HepG2 (cell line): Measurements from ENCODE around the gene ALG9. TPM values are rescaled to one million over a fixed set of nuclear protein-coding genes. Genes with fewer than 3 reads are reported as not detected.
A peak's percentile ranks its signal among the peaks of the same experiment; 100 is the strongest.

Experiments used
- BCL6 ChIP-seq: IDR thresholded peaks from 2 replicates; pipeline ENCODE4 v1.6.1; 2016; ENCODE audit warnings: missing genetic modification reagents, missing compliant biosample characterization
- JUN ChIP-seq: sonication (generic); formaldehyde crosslinking; IDR thresholded peaks from 2 replicates; pipeline ENCODE4 v1.4.0; 2020; ENCODE audit warnings: mild to moderate bottlenecking, missing genetic modification reagents
- JUND ChIP-seq: sonication (generic); formaldehyde crosslinking; IDR thresholded peaks from 2 replicates; pipeline ENCODE4 v1.8.0; 2022; ENCODE audit warnings: mild to moderate bottlenecking, missing genetic modification reagents
- PHF20 ChIP-seq: sonication (generic); formaldehyde crosslinking; IDR thresholded peaks from 2 replicates; pipeline ENCODE4 v1.5.0; 2020; ENCODE audit warnings: mild to moderate bottlenecking, missing genetic modification reagents
- PHF21A ChIP-seq: sonication (generic); formaldehyde crosslinking; IDR thresholded peaks from 2 replicates; pipeline ENCODE4 v1.5.0; 2020; ENCODE audit warnings: mild to moderate bottlenecking, missing genetic modification reagents
- RAD51 ChIP-seq: fragments of 450-650 bp; IDR thresholded peaks from 2 replicates; pipeline ENCODE4 v1.6.1; 2016; ENCODE audit warnings: borderline replicate concordance
- SNAI1 ChIP-seq: sonication (generic); formaldehyde crosslinking; IDR thresholded peaks from 2 replicates; pipeline ENCODE4 v1.5.0; 2020; ENCODE audit warnings: mild to moderate bottlenecking, missing genetic modification reagents, borderline replicate concordance
- XBP1 ChIP-seq: sonication (generic); formaldehyde crosslinking; IDR thresholded peaks from 2 replicates; pipeline ENCODE4 v1.5.0; 2020; ENCODE audit warnings: missing genetic modification reagents
- ZNF224 ChIP-seq: sonication (generic); formaldehyde crosslinking; IDR thresholded peaks from 2 replicates; pipeline ENCODE4 v1.5.0; 2020; ENCODE audit warnings: mild to moderate bottlenecking, missing genetic modification reagents
- ZNF230 ChIP-seq: sonication (generic); formaldehyde crosslinking; IDR thresholded peaks from 2 replicates; pipeline ENCODE4 v1.4.0; 2020; ENCODE audit warnings: mild to moderate bottlenecking, missing genetic modification reagents
- ZNF572 ChIP-seq: sonication (generic); formaldehyde crosslinking; IDR thresholded peaks from 2 replicates; pipeline ENCODE4 v1.5.1; 2020; ENCODE audit warnings: mild to moderate bottlenecking, missing genetic modification reagents
- ZNF766 ChIP-seq: sonication (generic); formaldehyde crosslinking; IDR thresholded peaks from 2 replicates; pipeline ENCODE4 v1.5.0; 2020; ENCODE audit warnings: missing genetic modification reagents, borderline replicate concordance
- polyA plus RNA-seq, 8 experiments: library from polyadenylated mRNA; depleted of rRNA in 3 of 8; stranded (reverse) in 7 of 8; unstranded in 1 of 8; fragments of >200 nt; fragmentation: Illumina TruSeq in 4 of 8; extraction: Trizol in 4 of 8; gene quantifications; 2 replicates each; pipeline versions ENCODE4 v1.2.1 to v1.2.3, GENCODE V29; 2011 to 2016; ENCODE audit warnings: low read depth in 4 of 8, missing spikeins in 1 of 8, mixed read lengths in 1 of 8; ENCODE audit not compliant: insufficient read depth in 1 of 8
- total RNA-seq, 5 experiments: library from RNA; depleted of rRNA; stranded (reverse); fragments of >200 nt; fragmentation: Illumina TruSeq; extraction: Trizol; gene quantifications; 2 replicates each; pipeline ENCODE4 v1.2.3, GENCODE V29; 2016; ENCODE audit warnings: low read depth in 1 of 5
- TF ChIP-seq, protein P1 (sequence below): sonication (generic); formaldehyde crosslinking; IDR thresholded peaks from 2 replicates; pipeline ENCODE4 v1.8.0; 2022; ENCODE audit warnings: low read depth, missing genetic modification reagents
- TF ChIP-seq, protein P2 (sequence below): sonication (generic); formaldehyde crosslinking; conservative IDR thresholded peaks from 2 replicates; pipeline ENCODE4 v1.8.0; 2022; ENCODE audit warnings: missing genetic modification reagents
- TF ChIP-seq, protein P3 (sequence below): sonication (generic); formaldehyde crosslinking; IDR thresholded peaks from 2 replicates; pipeline ENCODE4 v1.5.1; 2020; ENCODE audit warnings: mild to moderate bottlenecking, missing genetic modification reagents, moderate library complexity
- TF ChIP-seq, protein P4 (sequence below): sonication (generic); formaldehyde crosslinking; conservative IDR thresholded peaks from 2 replicates; pipeline ENCODE4 v1.4.0; 2020; ENCODE audit warnings: missing genetic modification reagents
- TF ChIP-seq, protein P5 (sequence below): sonication (generic); formaldehyde crosslinking; IDR thresholded peaks from 2 replicates; pipeline ENCODE4 v1.5.0; 2020; ENCODE audit warnings: missing genetic modification reagents, mild to moderate bottlenecking, borderline replicate concordance
- TF ChIP-seq, protein P6 (sequence below): sonication (generic); formaldehyde crosslinking; IDR thresholded peaks from 2 replicates; pipeline ENCODE4 v1.5.0; 2020; ENCODE audit warnings: missing genetic modification reagents, mild to moderate bottlenecking, borderline replicate concordance

Gene ALG9
- total and polyA plus RNA-seq, 2 of the 13 experiments (the other 11 are each of a cell fraction or from before 2014, with no cell fraction given): 39.4 to 40.6 TPM

DNA sequence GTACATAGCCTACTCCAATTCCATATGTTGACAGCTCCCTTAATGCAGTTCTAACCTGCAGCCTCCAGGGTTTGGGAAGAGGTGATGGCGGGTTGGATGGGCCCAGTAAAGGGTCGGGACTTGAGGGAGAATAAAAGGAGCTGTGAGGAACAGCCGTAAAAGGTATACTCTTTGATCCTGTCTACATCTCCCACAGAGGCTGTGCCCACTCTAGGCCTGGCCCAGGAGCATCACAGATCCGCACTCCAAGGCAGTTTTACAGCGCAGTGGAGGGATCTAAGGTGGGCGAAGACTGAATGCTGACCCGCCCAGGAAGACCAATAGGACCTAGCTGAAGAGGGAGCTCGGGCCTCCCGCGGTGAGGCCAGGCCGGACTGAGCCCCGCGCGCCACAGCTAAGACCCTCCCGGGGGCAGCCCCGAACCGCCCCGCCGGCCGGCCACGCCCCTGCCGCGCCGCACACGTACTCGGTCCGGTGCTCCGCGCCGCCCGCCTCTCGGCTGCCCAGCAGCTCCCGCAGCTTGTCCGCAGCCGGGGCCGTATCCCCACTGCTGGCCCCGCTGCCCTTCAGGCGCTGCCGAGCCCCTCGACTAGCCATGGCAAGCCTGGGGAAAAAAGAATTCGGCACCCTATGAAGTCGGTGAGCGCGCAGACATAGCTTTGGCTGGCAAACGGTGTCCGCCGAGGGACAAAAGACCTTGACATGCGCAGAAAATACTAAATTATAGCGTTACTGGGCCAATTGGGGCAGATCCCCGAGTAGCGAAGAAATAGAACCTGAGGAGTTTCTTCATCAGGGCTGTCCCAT, at the start of gene ALG9 (continued):
- TF ChIP-seq, protein P1, sequence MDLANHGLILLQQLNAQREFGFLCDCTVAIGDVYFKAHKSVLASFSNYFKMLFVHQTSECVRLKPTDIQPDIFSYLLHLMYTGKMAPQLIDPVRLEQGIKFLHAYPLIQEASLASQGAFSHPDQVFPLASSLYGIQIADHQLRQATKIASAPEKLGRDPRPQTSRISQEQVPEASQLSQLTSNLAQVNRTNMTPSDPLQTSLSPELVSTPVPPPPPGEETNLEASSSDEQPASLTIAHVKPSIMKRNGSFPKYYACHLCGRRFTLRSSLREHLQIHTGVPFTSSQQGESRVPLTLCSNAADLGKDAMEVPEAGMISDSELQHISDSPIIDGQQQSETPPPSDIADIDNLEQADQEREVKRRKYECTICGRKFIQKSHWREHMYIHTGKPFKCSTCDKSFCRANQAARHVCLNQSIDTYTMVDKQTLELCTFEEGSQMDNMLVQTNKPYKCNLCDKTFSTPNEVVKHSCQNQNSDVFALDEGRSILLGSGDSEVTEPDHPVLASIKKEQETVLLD (CRISPR knock-in tag): 0 out of 2 replicates have a peak, but pooled peaks have one; percentile 48
- TF ChIP-seq ZNF766 (CRISPR knock-in tag): peak; percentile 46; the same call in 1 of the 2 replicates
- TF ChIP-seq, protein P2, sequence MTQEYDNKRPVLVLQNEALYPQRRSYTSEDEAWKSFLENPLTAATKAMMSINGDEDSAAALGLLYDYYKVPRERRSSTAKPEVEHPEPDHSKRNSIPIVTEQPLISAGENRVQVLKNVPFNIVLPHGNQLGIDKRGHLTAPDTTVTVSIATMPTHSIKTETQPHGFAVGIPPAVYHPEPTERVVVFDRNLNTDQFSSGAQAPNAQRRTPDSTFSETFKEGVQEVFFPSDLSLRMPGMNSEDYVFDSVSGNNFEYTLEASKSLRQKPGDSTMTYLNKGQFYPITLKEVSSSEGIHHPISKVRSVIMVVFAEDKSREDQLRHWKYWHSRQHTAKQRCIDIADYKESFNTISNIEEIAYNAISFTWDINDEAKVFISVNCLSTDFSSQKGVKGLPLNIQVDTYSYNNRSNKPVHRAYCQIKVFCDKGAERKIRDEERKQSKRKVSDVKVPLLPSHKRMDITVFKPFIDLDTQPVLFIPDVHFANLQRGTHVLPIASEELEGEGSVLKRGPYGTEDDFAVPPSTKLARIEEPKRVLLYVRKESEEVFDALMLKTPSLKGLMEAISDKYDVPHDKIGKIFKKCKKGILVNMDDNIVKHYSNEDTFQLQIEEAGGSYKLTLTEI (CRISPR knock-in tag): no peak
- no peak for TF ChIP-seq ZNF230
- peak; percentile 82 for TF ChIP-seq PHF20 (CRISPR knock-in tag)
- TF ChIP-seq, protein P3, sequence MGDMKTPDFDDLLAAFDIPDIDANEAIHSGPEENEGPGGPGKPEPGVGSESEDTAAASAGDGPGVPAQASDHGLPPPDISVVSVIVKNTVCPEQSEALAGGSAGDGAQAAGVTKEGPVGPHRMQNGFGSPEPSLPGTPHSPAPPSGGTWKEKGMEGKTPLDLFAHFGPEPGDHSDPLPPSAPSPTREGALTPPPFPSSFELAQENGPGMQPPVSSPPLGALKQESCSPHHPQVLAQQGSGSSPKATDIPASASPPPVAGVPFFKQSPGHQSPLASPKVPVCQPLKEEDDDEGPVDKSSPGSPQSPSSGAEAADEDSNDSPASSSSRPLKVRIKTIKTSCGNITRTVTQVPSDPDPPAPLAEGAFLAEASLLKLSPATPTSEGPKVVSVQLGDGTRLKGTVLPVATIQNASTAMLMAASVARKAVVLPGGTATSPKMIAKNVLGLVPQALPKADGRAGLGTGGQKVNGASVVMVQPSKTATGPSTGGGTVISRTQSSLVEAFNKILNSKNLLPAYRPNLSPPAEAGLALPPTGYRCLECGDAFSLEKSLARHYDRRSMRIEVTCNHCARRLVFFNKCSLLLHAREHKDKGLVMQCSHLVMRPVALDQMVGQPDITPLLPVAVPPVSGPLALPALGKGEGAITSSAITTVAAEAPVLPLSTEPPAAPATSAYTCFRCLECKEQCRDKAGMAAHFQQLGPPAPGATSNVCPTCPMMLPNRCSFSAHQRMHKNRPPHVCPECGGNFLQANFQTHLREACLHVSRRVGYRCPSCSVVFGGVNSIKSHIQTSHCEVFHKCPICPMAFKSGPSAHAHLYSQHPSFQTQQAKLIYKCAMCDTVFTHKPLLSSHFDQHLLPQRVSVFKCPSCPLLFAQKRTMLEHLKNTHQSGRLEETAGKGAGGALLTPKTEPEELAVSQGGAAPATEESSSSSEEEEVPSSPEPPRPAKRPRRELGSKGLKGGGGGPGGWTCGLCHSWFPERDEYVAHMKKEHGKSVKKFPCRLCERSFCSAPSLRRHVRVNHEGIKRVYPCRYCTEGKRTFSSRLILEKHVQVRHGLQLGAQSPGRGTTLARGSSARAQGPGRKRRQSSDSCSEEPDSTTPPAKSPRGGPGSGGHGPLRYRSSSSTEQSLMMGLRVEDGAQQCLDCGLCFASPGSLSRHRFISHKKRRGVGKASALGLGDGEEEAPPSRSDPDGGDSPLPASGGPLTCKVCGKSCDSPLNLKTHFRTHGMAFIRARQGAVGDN: peak; percentile 91
- TF ChIP-seq, protein P4, sequence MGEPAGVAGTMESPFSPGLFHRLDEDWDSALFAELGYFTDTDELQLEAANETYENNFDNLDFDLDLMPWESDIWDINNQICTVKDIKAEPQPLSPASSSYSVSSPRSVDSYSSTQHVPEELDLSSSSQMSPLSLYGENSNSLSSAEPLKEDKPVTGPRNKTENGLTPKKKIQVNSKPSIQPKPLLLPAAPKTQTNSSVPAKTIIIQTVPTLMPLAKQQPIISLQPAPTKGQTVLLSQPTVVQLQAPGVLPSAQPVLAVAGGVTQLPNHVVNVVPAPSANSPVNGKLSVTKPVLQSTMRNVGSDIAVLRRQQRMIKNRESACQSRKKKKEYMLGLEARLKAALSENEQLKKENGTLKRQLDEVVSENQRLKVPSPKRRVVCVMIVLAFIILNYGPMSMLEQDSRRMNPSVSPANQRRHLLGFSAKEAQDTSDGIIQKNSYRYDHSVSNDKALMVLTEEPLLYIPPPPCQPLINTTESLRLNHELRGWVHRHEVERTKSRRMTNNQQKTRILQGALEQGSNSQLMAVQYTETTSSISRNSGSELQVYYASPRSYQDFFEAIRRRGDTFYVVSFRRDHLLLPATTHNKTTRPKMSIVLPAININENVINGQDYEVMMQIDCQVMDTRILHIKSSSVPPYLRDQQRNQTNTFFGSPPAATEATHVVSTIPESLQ (CRISPR knock-in tag): no peak
- TF ChIP-seq PHF21A (CRISPR knock-in tag): peak; percentile 96
- peak; percentile 60; the same call in 1 of the 2 replicates for TF ChIP-seq ZNF224 (CRISPR knock-in tag)
- no peak for TF ChIP-seq JUN
- TF ChIP-seq RAD51: no peak
- no peak for TF ChIP-seq SNAI1 (CRISPR knock-in tag)
- no peak for TF ChIP-seq XBP1 (CRISPR knock-in tag)
- no peak for TF ChIP-seq ZNF572 (CRISPR knock-in tag)
- no peak for TF ChIP-seq JUND
- TF ChIP-seq, protein P5, sequence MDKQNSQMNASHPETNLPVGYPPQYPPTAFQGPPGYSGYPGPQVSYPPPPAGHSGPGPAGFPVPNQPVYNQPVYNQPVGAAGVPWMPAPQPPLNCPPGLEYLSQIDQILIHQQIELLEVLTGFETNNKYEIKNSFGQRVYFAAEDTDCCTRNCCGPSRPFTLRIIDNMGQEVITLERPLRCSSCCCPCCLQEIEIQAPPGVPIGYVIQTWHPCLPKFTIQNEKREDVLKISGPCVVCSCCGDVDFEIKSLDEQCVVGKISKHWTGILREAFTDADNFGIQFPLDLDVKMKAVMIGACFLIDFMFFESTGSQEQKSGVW (CRISPR knock-in tag): no peak
- TF ChIP-seq, protein P6, sequence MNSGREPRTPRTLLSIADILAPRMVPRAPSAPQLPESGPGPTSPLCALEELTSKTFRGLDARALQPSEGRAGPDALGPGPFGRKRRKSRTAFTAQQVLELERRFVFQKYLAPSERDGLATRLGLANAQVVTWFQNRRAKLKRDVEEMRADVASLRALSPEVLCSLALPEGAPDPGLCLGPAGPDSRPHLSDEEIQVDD (CRISPR knock-in tag): no peak
- 0 out of 2 replicates have a peak, but pooled peaks have one; percentile 21 for TF ChIP-seq BCL6
